Putamen (tissue), 1 donor: ENCODE data around the gene SLC39A2.
"Not testable (repeated sequence)": the region's sequence is repeated elsewhere in the genome, so short reads cannot be mapped to it uniquely, and the experiment has no call there.

Experiments used
- DNase-seq: peaks from one replicate; pipeline ENCODE4 v3.0.0-alpha.2; 2016; ENCODE audit warnings: low spot score

Gene SLC39A2

GRCh38 chr14:20997115-20997514, 2.0 kb upstream of the SLC39A2 start:
- DNase-seq: no peak

- no peak for DNase-seq
Observed at GRCh38 chr14:20997564-20997963, 1.5 kb upstream of the SLC39A2 start.

DNA sequence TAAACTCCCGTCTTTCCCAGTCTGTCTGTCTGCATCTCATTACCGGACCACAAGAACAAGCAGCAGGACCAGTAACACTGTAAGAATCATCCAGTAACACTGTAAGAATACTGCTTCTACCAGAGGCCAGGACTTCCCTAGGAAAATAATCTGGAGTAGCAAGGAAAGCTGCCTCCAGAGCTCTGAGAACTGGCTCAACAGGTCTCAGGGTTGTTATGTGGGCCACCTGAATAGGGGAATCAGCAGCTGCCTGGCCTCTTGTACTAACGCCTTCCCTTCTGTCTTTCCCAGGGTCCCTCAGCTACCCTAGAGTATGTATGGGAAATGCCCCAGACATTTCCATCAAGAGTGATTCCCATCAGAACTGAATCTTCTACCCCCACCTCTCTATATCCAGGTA, 954 bp upstream of the SLC39A2 start:
- DNase-seq: no peak

DNA sequence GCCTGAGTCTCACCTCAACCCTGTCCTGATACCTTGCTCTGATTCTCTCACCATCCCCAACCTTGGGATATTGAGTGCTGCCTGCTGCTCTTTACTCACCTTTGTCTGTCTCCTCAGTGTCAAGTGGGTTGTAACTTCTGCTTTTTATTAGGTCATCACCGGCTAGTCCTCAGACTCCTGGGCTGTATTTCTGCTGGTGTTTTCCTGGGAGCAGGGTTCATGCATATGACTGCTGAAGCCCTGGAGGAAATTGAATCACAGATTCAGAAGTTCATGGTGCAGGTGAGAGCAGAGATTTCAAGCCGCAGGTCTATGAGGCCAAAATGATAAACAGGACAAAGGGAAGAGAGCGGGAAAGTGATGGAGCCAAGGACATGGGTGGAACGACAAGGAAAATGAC, 498 bp downstream of the SLC39A2 start:
- DNase-seq: no peak

DNA sequence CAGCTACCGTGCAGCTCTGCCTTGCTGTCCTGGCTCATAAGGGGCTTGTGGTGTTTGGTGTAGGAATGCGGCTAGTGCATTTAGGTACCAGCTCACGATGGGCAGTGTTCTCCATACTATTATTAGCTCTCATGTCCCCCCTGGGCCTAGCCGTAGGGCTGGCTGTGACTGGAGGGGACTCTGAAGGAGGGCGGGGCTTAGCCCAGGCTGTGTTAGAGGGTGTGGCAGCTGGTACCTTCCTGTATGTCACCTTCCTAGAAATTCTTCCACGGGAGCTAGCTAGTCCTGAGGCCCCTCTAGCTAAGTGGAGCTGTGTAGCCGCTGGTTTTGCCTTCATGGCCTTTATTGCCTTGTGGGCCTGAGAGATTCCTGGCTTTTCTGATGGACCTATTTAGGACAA, 2.1 kb downstream of the SLC39A2 start:
- no peak for DNase-seq

GRCh38 chr14:21003788-21004346, 4.8 kb downstream of the SLC39A2 start:
- DNase-seq: no peak

DNA sequence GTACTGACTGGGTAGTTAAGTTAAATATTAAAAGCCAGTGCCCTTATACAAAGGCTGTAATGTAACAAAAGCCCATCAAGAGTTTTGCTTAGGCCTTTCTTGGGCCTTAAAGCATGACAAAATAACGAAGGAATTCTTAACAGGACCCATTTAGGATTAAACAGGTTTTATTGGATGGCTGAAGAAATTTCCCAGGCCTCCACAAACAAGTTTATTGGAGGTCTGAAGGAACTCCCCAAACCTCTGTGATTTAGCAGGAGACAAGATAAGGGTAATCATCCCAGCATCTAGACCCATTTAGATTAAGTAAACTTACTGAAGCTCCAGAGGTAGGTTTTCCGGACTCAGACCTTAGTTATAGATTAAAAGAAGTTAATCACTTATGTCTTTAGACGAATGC, 10.6 kb downstream of the SLC39A2 start:
- not testable (repeated sequence) for DNase-seq

- no peak for DNase-seq
Observed at GRCh38 chr14:21011136-21011535, 12.0 kb downstream of the SLC39A2 start.

DNA sequence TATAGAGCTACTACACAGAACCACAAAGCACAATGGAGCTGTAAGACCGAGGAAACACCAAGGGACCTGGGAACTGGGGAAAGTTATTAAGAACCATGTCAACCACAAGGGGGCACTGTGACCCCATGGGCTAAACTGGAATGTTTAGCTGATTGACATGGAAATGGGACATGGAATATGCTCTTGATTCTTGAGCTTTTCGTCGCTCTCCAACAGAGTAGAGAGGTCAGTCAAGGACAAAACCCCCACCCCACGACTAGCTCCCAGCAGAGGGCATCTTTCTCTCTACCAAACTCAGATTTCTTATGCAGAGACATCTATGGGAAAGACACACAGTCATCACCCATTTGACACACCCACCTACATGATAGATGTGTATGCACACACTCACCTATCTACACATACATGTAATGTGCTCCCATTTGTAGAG, 15.7 kb downstream of the SLC39A2 start:
- DNase-seq: peak; percentile 94

DNA sequence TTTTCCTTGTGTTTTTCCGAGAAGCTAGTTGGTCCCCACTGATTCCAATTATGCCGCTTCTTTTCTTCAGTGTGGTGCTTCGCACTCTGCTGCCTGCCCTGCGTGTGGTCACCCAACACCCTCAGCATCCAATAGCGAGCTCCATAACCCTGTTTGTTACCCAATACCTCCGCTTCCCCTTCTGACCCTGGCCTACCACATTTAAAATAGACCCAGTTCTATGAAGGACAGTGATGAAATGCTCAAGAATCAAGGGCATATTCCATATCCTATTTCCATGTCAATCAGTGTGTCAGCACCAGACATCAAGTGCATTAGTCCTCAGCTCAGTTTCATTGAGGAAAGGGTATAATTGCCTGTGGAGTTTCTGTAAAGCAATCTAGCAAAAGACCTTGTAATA, 16.2 kb downstream of the SLC39A2 start:
- no peak for DNase-seq

DNA sequence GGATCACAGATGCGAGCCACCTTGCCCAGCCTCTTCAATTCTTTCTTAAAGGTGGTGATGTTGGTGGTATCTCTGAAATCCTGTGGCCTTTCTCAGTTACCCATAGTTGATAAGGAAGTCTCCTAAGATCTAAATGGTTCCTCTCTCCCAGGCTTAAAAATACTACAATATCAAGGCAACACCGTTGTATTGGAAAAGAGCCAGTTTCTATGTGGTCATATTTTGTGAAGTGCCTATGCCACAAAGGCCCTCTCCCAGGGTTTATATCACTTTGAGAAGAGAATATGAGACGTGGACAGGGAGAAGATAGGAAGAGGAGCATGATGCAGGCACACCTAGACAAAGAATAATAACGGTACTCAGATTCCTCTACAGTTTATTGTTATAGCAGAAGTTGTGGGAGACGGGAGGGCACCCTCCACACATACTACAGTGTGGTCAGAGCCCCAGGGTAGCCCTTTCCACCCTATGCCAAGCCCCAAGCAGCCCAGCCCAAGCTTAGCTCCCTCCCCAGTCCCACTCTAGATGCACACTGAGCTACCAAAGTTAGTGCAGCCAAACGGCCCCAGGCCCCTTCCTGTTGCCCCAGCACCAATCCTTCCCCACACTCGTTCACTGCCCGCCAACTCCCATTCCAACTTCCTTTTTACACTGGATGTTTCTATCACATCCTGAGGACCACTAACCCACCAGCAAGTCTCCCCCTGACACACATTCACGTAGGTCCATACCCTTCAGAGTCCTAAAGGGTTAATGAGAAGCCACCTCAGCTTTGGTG, 17.5 kb downstream of the SLC39A2 start:
- no peak for DNase-seq

DNA sequence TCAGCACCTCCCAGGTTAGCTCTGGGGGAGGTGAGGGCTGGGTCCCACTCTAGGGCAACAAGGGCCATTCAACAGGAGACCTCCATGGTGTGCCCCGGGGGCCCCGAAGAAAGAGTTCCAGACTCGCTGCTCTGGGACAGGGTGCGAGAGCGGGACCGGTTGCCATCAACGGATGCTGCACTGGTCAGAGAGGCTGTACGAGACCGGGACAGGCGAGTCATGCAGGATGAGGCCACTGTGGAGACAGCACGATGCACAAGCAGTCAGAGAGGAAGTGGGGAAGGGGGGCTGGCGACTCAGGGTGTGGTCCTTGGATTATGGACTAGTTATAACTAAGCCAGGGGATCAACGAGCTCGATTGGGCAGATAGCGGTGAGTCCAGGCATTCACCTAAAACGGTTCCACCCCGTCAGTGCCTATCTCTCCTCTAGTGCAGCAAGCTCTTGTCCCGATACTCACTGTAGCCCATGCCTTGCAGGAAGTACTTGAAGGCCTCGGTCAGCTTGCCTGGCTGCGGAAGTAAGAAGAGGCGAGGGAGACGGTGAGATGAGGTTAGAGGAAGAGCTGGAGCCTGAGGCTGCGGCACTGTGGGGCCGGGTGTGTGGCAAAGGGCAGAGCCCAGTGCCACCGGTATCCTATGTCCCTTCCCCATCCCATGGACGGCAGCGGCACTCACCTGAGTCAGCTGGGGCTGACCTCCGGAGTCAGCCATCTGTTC, 18.6 kb downstream of the SLC39A2 start:
- DNase-seq: no peak

DNA sequence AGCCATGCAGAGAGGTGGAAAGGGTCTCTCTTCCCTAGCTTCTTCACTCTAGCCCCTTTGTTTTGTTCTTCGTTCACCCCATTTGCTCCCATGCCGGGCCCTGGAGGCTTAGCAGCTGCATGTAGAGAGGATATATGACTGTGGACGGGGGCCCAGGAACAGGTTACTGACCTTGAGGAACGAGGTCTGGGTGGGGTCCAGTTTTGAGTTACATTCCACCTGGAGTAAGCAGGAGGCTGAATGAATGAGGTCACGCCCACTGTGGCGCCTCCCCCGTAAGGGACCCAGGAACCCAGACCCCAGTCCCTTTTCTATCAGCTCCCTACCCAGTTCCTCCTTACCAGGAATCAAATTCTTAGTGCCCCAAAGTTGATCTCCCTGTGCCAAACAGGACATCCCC, 19.2 kb downstream of the SLC39A2 start:
- DNase-seq: no peak

GRCh38 chr14:21018781-21019180, 19.7 kb downstream of the SLC39A2 start:
- no peak for DNase-seq

- no peak for DNase-seq
Observed at GRCh38 chr14:21019366-21019765, 20.3 kb downstream of the SLC39A2 start.

DNA sequence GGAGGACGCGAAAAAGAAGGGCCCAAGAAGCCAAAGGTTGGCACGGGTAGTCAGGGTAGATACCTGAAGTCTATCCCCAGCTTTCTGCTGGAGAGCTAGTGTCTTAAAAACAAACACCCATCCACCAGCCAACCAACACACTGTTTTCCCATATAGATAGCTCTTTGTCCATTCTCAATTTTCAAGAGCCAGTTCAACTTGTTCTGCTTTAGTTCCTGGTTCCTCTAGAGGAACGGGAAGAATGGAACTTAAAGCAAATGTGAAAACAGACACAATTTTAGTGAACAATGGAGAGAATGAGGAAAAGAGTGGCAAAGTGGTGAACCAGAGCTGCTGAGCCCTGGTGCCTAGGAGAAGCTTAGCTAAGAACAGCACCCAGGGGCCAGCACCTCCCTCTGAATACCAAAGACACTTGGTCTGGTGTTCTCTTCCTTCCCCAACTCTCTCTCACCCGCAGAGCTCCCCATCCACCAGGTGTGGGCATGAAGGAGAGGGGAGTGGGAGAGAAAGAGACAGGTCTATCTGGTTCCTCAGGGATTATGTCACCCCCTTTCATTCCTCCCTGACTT, 22.0 kb downstream of the SLC39A2 start:
- DNase-seq: no peak

DNA sequence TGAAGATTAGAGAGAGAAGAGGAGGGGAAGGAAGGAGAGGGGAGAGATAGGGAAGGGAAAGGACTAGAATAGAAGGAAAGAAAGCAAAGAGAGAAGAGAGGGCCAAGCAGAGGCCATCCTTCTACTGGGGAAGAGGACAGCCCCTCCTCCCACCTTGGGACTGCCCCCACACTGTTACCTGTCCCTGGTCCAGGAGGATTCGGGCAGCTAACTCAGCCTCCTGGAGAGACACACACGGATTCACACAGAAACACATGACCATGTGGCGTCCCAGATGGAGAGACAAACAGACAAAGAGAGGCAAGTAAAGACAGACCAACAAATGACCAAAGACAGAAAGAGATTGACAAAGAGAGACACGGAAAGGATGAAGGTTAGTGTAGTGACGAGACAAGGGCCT, 23.6 kb downstream of the SLC39A2 start:
- DNase-seq: no peak

GRCh38 chr14:21023174-21023573, 24.1 kb downstream of the SLC39A2 start:
- DNase-seq: no peak

DNA sequence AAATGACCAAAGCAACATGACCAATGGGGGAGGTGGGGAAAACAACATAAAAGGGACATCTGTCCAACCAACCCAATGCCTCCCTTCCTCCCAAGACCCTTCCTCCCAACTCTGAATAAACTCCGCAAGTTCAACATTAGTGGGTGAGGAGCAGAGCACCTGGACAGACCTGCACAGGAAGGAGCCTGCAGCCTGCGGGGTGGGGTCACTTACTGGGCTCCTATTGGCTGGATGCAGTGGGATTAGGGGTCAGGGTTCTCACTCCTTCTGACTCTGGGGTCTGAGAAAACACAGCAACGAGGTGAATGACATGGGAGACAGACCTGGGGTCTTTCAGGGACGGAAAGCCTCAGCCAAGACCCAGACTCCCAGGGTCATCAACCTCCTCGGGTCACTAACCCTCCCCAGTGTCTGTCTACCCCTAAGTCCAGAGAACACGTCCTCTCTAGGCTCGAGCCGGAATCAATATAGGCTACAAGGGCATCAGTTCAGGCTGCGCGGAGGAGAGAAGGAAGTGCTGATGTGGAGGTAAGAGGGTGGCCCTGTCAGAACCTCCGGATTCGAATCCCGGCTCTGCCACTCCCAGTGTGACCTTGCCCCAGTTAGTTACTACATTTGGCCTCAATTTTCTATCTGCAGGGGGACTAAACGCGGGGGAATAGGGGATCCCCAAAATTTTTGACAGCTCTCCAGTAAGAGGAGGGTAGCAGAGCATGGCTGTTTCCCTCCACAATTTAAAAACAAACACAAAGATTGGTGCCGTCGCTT, 24.9 kb downstream of the SLC39A2 start:
- DNase-seq: no peak

DNA sequence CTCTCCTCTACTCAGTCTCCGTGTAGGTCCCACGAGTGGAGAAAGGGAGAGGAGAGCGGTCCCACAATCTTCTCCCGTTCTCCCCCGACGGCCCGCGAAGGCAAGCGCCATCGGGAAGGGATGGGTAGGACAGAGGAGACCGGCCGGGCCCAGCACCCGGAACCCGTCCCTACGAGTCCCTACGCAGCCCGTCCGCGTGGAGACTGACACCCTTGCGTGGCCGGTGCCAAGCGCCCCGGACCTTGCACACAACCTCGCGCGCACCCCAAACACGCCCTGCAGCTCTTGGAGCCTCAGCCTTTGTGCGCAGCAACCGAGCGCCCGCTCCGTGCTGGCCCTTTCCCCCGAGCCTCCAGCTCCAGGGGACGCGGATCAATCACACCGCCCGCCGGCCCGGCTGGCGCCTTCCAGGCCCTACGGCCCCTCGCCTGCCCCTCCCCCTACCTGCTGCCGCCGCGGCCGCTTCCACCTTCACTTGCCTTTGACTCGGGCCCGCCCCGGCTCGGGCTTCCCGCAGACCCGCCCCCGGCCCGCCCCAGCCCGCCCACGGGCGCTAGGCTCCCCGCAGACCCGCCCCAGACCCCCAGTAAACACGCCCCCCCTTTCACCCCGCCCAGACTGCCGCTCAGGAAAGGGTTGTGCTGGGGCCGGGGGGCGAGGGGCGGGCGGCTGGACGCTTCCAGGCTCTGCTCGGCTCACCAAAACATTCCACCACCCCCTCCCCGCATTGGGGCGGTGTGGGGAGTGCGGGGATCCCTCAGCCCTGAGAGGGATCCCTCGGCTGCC, 25.7 kb downstream of the SLC39A2 start, which contains the start of gene NDRG2:
Gene NDRG2 (minus strand): TSS at position 477 of the 786 bp plus-strand sequence. CDS start 1,746 bp downstream, outside the sequence.
- peak; percentile 84 for DNase-seq
